Measurements from ENCODE around the gene HEBP2.

The HEBP2 gene

DNA sequence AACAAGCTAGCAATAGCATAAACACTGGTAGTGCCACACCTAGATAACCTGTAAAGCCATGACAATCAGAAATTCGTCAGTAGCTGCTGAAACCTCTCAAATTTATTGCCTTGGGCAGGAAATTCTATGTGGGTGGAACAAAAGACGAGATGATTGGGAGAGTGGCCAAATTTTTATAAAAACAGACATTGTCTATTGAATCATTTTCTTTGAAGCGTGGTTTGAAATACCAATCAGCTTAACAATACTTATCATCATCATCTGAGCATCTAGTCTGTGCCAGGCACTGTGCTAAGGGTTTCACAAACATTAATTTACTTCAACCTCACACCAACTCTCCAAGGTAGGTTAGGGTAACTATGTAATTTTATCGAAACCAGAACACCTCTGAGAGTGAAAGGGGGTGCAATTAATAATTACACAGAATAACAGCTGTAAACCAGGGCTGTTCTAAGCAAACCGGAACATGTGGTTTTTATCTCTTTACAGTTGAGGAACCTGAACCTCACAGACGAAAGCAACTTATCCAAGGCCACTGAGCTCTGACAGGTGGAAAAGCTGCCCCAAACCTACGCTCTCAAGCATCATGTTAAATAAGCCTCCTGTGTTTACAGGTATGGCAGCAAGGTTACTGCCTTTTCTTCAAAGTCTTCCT, 51.9 kb downstream of the HEBP2 start:
- DNase-seq = peak; percentile 58 to 72

DNA sequence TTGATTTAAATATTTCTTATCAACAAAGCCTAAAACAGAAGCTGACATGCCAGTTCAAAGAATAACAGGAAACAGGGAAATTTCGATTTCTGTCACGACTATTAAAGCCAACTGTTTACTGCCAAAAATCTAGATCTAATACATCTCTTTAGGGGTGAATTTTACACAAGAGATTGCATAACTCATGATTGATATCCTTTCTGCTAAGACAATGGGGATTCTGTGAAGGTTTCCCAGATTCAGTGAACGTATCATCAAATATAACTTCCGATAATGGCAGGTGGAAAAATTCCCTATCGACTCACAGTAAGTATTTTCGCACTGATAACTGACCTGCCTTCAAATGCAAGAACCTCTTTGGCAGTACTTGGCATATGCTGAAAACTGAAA, 52.4 kb downstream of the HEBP2 start:
- peak in 1 of 2 donors; percentile 55 for DNase-seq

- no peak for DNase-seq
Observed at GRCh38 chr6:138461647-138462046, 57.6 kb downstream of the HEBP2 start.

GRCh38 chr6:138464085-138464484, 60.1 kb downstream of the HEBP2 start:
- DNase-seq = no peak

DNA sequence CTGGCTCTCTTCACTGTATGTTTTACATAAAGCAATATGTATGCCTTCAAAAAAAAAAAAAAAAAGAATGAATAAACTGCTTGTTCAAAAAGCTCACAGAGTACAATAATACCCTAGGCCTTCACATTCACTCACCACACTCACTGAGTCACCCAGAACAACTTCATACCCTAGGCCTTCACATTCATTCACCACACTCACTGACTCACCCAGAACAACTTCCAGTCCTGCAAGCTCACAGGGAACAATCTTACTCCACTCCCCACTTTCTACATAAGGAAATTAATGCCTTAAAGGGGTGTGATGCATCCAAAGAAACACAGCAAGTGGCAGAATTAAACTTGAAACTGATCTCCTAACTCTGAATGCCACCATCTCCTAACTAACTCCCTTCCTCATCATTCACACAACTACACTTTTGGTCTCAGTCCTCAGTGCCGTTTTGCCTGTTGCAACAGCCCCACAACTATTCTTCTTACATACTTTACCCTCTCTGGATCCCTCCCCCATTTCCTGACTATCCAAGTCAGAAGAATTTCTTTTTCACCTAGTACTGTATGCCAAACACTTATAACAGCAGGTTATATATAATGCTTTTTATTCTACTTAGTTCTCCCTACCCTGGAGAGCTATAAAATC, 61.1 kb downstream of the HEBP2 start:
- DNase-seq = no peak

- DNase-seq = no peak
Observed at GRCh38 chr6:138467901-138468300, 63.9 kb downstream of the HEBP2 start.

- no peak for DNase-seq
Observed at GRCh38 chr6:138468320-138469015, 64.4 kb downstream of the HEBP2 start.

Data from CD4-positive, alpha-beta T cell treated with Interferon alpha-2 for 1 hour (primary cell).